ENCODE measurements around the gene ASAP2. TPM values are rescaled to one million over a fixed set of nuclear protein-coding genes. Genes with fewer than 3 reads are reported as not detected.
"Not testable (repeated sequence)": the region's sequence is repeated elsewhere in the genome, so short reads cannot be mapped to it uniquely, and the experiment has no call there.

ASAP2 gene
- total RNA-seq, 1 experiment from 2014 or later = 81.7 TPM

DNA sequence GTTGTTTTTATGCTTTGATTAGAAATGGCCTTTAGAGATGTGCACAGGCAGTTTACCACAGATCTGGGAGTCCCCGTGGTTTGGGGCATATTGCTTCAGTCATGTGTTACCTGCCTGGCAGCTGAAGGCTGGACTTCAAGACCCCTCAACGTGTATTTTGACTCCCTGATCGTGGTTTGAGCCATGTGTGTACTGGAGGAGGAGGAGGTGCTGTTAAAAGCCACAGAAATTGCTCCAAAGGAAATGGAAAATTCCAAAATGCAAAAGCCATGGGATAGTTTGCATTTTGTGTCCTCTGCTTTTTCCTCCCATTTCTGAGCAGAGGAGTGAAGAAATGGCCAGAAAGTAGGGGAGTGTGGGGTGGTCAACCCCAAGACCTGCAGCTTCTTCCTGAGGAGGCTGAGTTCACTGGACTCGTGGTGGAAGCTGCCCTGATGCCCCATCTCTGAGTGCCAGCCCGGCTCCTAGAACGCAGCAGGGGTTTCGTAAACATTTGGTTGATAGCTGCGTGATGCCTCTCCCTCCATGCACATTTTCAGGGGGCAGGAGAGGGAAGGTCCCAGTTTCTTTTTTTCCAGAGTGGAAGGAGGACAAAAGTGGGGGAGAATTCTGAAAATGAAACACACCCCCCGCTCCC is 171.0 kb downstream of the ASAP2 start:
- peak; percentile 35 for DNase-seq (ENCODE audit: low read depth)

GRCh38 chr2:9378433-9379390 is 172.1 kb downstream of the ASAP2 start:
- peak; percentile 92 for DNase-seq (ENCODE audit: low read depth)

DNA sequence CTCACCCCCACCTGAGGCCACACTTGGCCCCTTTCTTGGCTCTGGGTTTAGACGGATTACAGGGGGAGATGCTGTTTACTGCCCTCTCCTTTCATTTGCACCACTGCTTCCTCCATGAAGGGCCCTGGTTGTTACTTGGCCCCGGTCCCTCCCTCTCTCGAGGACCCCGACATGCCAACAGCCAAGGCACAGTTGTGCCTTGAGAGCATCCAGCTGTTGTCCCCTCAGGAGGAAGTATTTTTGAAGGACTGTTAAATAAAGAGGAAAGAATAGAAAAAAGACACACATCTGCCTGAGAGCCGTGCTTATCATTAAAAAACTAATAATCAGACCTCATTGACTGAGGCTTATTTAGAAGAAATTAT is 172.8 kb downstream of the ASAP2 start:
- DNase-seq (ENCODE audit: low read depth) = no peak

GRCh38 chr2:9380702-9381628 is 174.4 kb downstream of the ASAP2 start:
- DNase-seq (ENCODE audit: low read depth) = peak; percentile 92

DNA sequence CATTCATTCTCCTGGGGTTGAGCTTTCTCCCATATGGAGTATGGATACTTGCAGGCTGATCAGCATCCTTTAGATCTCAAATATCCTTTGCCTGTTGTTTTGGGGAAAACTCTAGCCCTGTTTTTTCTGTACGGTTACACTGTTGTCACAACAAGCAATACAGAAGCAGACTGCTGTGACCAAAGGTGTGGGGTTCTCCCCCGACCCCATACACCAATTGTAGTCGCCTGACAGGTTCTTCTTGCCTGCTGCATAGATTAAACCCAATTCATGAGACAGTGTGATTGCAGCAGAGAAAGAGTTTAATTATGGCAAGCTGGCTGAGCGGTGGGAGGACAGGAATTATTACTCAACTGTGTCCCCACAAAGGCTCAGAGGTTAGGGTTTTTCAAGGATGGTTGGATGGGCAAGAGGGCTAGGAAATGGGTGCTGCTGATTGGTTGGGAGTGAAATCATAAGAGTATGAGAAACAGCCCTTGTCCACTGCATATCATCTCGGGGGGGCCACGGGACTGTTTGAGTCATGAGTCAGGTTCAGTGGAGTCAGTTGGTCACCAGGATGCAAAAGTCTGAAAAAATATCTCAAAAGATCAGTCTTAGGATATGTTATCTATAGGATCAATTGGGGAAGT is 176.1 kb downstream of the ASAP2 start:
- peak; percentile 44 for DNase-seq (ENCODE audit: low read depth)

DNA sequence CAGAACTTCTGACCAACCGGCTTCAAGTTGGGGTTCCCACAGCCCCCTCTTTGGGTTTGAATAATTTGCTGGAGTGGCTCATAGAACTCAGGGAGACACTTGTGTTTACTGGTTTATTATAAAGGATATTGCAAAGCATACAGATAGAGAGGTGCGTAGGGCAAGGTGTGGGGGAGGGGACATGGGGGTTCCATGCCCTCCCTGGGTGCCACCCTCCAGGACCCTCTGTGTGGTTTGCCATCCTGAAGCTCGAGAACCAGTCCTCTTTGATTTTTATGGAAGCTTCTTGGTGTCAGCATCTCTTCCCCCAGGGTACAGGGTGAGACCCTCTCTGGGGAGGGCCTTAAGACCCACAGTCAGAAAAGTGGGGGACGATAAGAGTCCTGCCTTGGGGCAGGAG is 177.9 kb downstream of the ASAP2 start:
- DNase-seq (ENCODE audit: low read depth) = no peak

- DNase-seq (ENCODE audit: low read depth) = peak; percentile 42
Observed at GRCh38 chr2:9385841-9386240, 179.2 kb downstream of the ASAP2 start.

DNA sequence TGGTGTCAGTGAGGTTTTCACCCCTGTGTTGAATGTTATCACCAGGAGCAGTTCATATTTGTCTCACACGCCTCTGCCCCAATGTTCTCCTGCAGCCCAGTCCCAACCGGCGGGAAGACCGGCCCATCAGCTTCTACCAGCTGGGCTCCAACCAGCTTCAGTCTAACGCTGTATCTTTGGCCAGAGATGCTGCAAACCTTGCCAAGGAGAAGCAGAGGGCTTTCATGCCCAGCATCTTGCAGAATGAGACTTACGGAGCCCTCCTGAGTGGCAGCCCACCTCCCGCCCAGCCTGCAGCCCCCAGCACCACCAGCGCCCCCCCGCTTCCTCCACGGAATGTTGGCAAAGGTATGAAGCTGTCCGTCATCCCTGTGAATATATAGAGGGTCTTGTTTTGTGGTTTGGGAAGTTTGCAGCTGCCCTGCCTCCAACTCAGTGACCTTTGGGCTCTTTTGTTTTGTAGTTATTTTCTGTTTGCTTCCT is 181.6 kb downstream of the ASAP2 start:
- no peak for DNase-seq (ENCODE audit: low read depth)

GRCh38 chr2:9388950-9389911 is 182.6 kb downstream of the ASAP2 start:
- DNase-seq (ENCODE audit: low read depth) = no peak

DNA sequence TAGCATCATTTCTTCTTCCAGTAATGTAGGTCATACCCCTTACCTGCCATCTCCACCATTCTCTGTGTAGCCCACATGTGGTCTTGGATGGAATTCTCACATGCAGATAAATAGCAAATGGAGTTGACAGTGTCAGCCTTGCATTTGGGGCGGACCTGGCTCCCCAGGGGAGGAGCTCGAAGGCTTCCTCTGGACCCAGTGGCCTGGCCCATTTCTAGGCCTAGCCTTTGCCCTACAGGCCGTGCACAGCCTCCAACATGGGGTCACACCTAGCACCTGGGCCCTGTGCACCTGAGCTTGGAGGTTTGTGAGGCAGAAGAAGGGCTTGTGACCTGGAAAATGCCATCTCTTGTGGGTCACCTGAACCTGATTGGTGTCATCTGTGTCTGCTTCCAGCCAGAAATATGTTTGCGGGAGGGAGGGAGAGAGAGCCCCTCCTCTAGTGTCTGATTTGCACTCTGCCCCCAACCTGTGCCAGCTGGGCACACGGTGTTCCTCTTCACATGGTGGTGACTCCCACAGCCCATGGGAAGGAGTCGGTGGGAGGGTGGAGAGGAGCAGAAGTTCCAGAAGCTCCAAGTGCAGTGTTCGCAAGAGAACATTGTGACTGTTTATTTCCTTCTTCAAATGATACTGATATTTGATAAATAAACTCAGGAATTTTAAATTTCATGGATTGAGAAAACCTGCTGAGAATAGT is 183.7 kb downstream of the ASAP2 start:
- DNase-seq (ENCODE audit: low read depth) = no peak

DNA sequence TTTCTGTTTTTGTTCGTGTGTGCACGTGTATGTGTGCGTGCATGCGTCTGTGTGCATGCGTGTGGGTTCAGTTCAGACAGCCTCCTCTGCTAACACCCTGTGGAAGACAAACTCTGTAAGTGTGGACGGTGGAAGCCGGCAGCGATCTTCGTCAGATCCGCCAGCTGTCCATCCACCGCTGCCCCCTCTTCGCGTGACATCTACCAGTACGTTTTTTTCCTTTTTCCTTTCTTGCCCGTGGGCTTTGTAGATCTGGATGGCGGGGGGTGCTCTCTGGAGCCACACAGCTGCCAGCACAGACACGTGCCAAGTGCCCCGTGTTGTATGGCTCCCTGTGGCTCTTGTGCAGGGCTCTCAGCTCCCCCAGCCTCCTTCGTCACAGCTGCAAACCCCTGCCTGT is 184.4 kb downstream of the ASAP2 start:
- no peak for DNase-seq (ENCODE audit: low read depth)

- no peak for DNase-seq (ENCODE audit: low read depth)
Observed at GRCh38 chr2:9391961-9392720, 185.5 kb downstream of the ASAP2 start.

DNA sequence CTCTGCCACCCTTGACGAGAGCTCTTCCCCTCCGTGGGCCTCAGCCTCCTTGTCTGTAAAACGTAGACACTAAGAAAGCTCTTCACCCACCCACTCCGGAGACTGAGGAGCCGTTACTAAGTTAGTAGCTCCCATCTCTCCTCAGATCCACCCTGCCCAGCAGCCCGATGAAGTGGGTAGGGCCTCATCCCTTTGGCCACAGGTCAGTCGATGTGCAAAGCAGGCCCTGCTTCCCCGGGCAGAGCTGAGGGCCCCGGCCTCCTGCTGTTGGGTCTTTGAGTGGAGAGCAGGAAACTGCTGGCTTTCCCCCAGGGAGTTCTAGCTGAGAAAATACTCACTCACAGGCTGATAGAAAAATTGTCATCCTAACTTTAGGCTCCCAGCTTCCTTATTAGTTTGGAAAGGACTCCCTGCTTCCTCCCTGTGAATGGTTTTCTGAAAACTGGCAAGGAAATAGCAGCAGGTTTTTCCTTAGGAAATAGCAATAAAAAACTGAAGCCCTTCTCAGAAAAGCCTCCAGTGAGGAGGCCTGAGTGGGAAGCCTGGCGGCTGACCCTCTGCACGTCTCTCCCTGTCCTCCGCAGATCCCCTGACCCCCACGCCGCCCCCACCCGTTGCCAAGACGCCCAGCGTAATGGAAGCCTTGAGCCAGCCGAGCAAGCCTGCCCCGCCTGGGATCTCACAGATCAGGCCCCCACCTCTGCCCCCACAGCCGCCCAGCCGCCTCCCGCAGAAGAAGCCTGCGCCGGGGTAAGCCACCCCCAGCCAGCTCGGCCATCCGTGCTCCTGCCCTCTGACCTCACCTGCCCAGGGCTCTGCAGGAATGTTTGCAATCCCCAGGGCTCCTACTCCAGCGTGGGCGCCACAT is 186.5 kb downstream of the ASAP2 start:
- DNase-seq (ENCODE audit: low read depth) = no peak

GRCh38 chr2:9394816-9395215 is 188.2 kb downstream of the ASAP2 start:
- no peak for DNase-seq (ENCODE audit: low read depth)

GRCh38 chr2:9397201-9397600 is 190.6 kb downstream of the ASAP2 start:
- DNase-seq (ENCODE audit: low read depth) = no peak

GRCh38 chr2:9398251-9398650 is 191.6 kb downstream of the ASAP2 start:
- DNase-seq (ENCODE audit: low read depth) = not testable (repeated sequence)

Data from LHCN-M2 (cell line).